ENCODE results near the gene TMEM117. TPM values are rescaled to one million over a fixed set of nuclear protein-coding genes. Genes with fewer than 3 reads are reported as not detected.

TMEM117 gene
- total and polyA plus RNA-seq, 7 donors = 1.9 to 4.7 (median 3.9) TPM

GRCh38 chr12:43807386-43807785 lies 28.5 kb upstream of the TMEM117 start:
- no peak overlapping the region for H3K4me3 ChIP-seq
- DNase-seq = no peak
- ATAC-seq = no peak
- TF ChIP-seq, protein P1, sequence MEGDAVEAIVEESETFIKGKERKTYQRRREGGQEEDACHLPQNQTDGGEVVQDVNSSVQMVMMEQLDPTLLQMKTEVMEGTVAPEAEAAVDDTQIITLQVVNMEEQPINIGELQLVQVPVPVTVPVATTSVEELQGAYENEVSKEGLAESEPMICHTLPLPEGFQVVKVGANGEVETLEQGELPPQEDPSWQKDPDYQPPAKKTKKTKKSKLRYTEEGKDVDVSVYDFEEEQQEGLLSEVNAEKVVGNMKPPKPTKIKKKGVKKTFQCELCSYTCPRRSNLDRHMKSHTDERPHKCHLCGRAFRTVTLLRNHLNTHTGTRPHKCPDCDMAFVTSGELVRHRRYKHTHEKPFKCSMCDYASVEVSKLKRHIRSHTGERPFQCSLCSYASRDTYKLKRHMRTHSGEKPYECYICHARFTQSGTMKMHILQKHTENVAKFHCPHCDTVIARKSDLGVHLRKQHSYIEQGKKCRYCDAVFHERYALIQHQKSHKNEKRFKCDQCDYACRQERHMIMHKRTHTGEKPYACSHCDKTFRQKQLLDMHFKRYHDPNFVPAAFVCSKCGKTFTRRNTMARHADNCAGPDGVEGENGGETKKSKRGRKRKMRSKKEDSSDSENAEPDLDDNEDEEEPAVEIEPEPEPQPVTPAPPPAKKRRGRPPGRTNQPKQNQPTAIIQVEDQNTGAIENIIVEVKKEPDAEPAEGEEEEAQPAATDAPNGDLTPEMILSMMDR (IDR thresholded peaks at IDR 0.05) = no peak
- peaks cover 17% of the 10 kb centered on the region for H3K4me1 ChIP-seq
- intact Hi-C loops (cut with DNase I) = loop anchor here in 1 of 2 donors (2.0 kb wide), 1 partner anchor 29 kb away; the partner anchor contains the start of gene TMEM117
- peaks cover 0 to 17% of the 10 kb centered on the region in 2 donors for H3K36me3 ChIP-seq (ENCODE audit: insufficient read depth in 1 of 2, low read depth in 1 of 2)
- 85 to 88% (median 88%) methylated on average over 3 of the region's 3 CpGs for WGBS, 3 donors
- no peaks in the 10 kb centered on the region for H3K27me3 ChIP-seq (ENCODE audit: insufficient read depth in 3 of 3, low read length in 2 of 3)
- H3K27ac ChIP-seq = peak overlapping the region; percentile 97
- no peaks in the 10 kb centered on the region for H3K9me3 ChIP-seq

DNA sequence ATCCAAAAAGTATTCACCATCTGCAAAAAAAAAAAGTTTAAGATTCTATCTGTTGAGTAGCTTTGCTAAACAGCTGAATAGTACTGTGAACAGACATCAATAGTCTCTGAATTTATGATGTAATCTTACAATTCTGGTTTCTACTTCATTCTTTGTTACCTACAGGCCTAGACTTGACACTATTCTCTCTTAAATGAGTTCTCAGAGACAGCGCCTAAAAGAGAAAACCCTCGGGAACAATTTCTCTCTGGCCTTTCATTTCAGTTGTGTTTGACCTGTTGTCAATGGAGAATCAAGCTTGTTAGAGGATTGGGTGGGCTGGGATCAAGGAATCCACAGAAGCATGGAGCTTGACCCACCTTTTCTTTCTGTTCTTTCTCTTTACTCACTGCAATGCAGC lies 23.8 kb upstream of the TMEM117 start:
- intact Hi-C loops (cut with DNase I) = no loop called here
- no peaks in the 10 kb centered on the region for H3K9me3 ChIP-seq
- TF ChIP-seq, protein P1 (IDR thresholded peaks at IDR 0.05) = no peak
- H3K36me3 ChIP-seq (ENCODE audit: insufficient read depth in 1 of 2, low read depth in 1 of 2) = no peaks in the 10 kb centered on the region
- H3K4me1 ChIP-seq = no peaks in the 10 kb centered on the region
- no peaks in the 10 kb centered on the region for H3K27me3 ChIP-seq (ENCODE audit: insufficient read depth in 3 of 3, low read length in 2 of 3)
- 85 to 90% (median 89%) methylated on average over 2 of the region's 2 CpGs for WGBS, 3 donors
- H3K4me3 ChIP-seq = no peak overlapping the region
- no peak for DNase-seq
- ATAC-seq = no peak
- H3K27ac ChIP-seq = no peak overlapping the region

- H3K36me3 ChIP-seq (ENCODE audit: insufficient read depth in 1 of 2, low read depth in 1 of 2) = no peaks in the 10 kb centered on the region
- 89 to 99% (median 90%) methylated on average over 4 of the region's 4 CpGs for WGBS, 3 donors
Observed at GRCh38 chr12:43812926-43813325, 23.0 kb upstream of the TMEM117 start.

GRCh38 chr12:43815416-43815815 lies 20.5 kb upstream of the TMEM117 start:
- no peak for DNase-seq
- WGBS, 3 donors = 31 to 51% (median 35%) methylated on average over 3 of the region's 3 CpGs
- no peak for ATAC-seq

More at GRCh38 chr12:43812926-43813325, 23.0 kb upstream of the TMEM117 start:
- intact Hi-C loops (cut with DNase I) = no loop called here
- Histone ChIP-seq H3K27ac (no peak overlapping the region), H3K4me1 (no peaks in the 10 kb centered on the region), H3K4me3 (no peak overlapping the region), H3K9me3 (no peaks in the 10 kb centered on the region), H3K27me3 (ENCODE audit: insufficient read depth in 3 of 3, low read length in 2 of 3) (no peaks in the 10 kb centered on the region)
- TF ChIP-seq, protein P1 (IDR thresholded peaks at IDR 0.05) = no peak
- ATAC-seq (no peak), DNase-seq (no peak)

More at GRCh38 chr12:43815416-43815815, 20.5 kb upstream of the TMEM117 start:
- Histone ChIP-seq H3K4me3 (no peak overlapping the region), H3K27me3 (ENCODE audit: insufficient read depth in 3 of 3, low read length in 2 of 3) (no peaks in the 10 kb centered on the region), H3K4me1 (no peaks in the 10 kb centered on the region), H3K36me3 (ENCODE audit: insufficient read depth in 1 of 2, low read depth in 1 of 2) (no peaks in the 10 kb centered on the region), H3K27ac (no peak overlapping the region), H3K9me3 (no peaks in the 10 kb centered on the region)
- TF ChIP-seq, protein P1 (IDR thresholded peaks at IDR 0.05) = no peak
- intact Hi-C loops (cut with DNase I) = no loop called here

Data from psoas muscle (tissue), 8 donors.